Hepatocyte (in vitro differentiated cells): ENCODE measurements around the gene ADCYAP1R1.

Experiments
- EZH2 ChIP-seq: fragments of 200-600 bp; sonication (generic); IDR thresholded peaks from 2 replicates; pipeline ENCODE4 v1.6.1; 2016; ENCODE audit warnings: antibody characterized with exemption, mild to moderate bottlenecking, borderline replicate concordance
- EZH2phosphoT487 ChIP-seq: fragments of 200-600 bp; sonication (generic); IDR thresholded peaks from one replicate; pipeline ENCODE4 v1.6.1; 2018; ENCODE audit warnings: antibody characterized with exemption, mild to moderate bottlenecking, low read depth, moderate library complexity; ENCODE audit not compliant: unreplicated experiment, severe bottlenecking
- TF ChIP-seq, protein P1 (sequence below): fragments of 200-600 bp; sonication (generic); IDR thresholded peaks from 2 replicates; pipeline ENCODE4 v1.5.1; 2016; ENCODE audit warnings: antibody characterized with exemption, mild to moderate bottlenecking; ENCODE audit not compliant: poor library complexity

DNA sequence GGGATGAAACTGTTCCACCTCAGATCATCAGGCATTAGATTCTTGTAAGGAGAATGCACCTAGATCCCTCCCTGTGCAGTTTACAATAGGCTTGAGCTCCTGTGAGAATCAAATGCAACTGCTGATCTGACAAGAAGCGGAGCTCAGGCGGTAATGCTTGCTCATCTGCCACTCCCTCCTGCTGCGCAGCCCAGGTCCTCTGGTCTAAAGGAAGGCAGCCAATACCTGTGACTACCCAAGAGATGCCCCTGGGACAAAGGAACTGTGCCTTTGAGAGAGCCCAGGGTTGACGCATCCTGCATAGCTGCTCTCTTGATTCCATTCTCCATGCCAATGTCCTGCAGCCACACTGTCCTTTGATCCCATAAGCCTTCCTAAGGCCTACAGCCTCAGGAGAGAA is 73.1 kb downstream of the ADCYAP1R1 start:
- TF ChIP-seq, protein P1, sequence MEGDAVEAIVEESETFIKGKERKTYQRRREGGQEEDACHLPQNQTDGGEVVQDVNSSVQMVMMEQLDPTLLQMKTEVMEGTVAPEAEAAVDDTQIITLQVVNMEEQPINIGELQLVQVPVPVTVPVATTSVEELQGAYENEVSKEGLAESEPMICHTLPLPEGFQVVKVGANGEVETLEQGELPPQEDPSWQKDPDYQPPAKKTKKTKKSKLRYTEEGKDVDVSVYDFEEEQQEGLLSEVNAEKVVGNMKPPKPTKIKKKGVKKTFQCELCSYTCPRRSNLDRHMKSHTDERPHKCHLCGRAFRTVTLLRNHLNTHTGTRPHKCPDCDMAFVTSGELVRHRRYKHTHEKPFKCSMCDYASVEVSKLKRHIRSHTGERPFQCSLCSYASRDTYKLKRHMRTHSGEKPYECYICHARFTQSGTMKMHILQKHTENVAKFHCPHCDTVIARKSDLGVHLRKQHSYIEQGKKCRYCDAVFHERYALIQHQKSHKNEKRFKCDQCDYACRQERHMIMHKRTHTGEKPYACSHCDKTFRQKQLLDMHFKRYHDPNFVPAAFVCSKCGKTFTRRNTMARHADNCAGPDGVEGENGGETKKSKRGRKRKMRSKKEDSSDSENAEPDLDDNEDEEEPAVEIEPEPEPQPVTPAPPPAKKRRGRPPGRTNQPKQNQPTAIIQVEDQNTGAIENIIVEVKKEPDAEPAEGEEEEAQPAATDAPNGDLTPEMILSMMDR, result no peak
- TF ChIP-seq EZH2phosphoT487 (no peak), EZH2 (no peak)
